MM.1S (cell line): ENCODE data around the gene LRRC27.

Experiments
- CTCF ChIP-seq: fragments of 300-600 bp; sonication (generic); IDR thresholded peaks from 2 replicates; pipeline ENCODE4 v1.5.1; 2016; ENCODE audit warnings: antibody characterized with exemption, low read length, mixed read lengths
- EZH2 ChIP-seq: fragments of 300-600 bp; sonication (generic); optimal IDR thresholded peaks from 2 replicates; pipeline ENCODE3; 2017; ENCODE audit warnings: low read depth, mild to moderate bottlenecking, antibody characterized with exemption, low read length, mixed read lengths
- EZH2phosphoT487 ChIP-seq: fragments of 300-600 bp; sonication (generic); IDR thresholded peaks from 2 replicates; pipeline ENCODE4 v1.6.1; 2018; ENCODE audit warnings: antibody characterized with exemption, low read length

GRCh38 chr10:132422903-132423825 lies 91.2 kb downstream of the LRRC27 start:
- no peak for TF ChIP-seq CTCF
- TF ChIP-seq EZH2phosphoT487 = no peak
- TF ChIP-seq EZH2 = no peak
